Ascending aorta (tissue), 2 donors: ENCODE measurements around the gene ZKSCAN1. TPM values are rescaled to one million over a fixed set of nuclear protein-coding genes. Genes with fewer than 3 reads are reported as not detected.

Experiments used
- DNase-seq, 2 donors: peaks; one replicate each; pipeline ENCODE4 v3.0.0-alpha.2; 2019; ENCODE audit warnings: low spot score in 2 of 2
- H3K27ac ChIP-seq, 2 donors: fragments of 200-600 bp; sonication (generic); one replicate each; pipeline ENCODE4 v1.5.1; 2016 to 2017; ENCODE audit warnings: mild to moderate bottlenecking in 1 of 2
- H3K27me3 ChIP-seq: fragments of 200-600 bp; sonication (generic); one replicate; pipeline ENCODE4 v1.5.1; 2017
- H3K36me3 ChIP-seq, 2 donors: fragments of 200-600 bp; sonication (generic); one replicate each; pipeline ENCODE4 v1.5.1; 2016
- H3K4me1 ChIP-seq, 2 donors: fragments of 200-600 bp; sonication (generic); one replicate each; pipeline ENCODE4 v1.5.1; 2016 to 2017; ENCODE audit warnings: mild to moderate bottlenecking in 1 of 2
- H3K4me3 ChIP-seq, 2 donors: fragments of 200-600 bp; sonication (generic); one replicate each; pipeline ENCODE4 v1.5.1; 2016 to 2017; ENCODE audit warnings: mild to moderate bottlenecking in 1 of 2
- H3K9me3 ChIP-seq, 2 donors: fragments of 200-600 bp; sonication (generic); one replicate each; pipeline ENCODE4 v1.5.1; 2016
- intact Hi-C: fragments of 100-400 bp; cut with DNase I; formaldehyde crosslinking; loops from one replicate; pipeline ENCODE4 v1.15.1; 2023
- total RNA-seq: library from RNA; depleted of rRNA; stranded (reverse); fragments of >200 nt; gene quantifications from one replicate; pipeline ENCODE4 v1.1.0, GENCODE V29; 2016
- TF ChIP-seq, protein P1 (sequence below), 3 experiments: fragments of 200-600 bp in 2 of 3; fragments of 450-650 bp in 1 of 3; sonication (generic) in 2 of 3; IDR thresholded peaks; one replicate each; pipeline ENCODE4 v1.5.1; 2016 to 2019; ENCODE audit warnings: antibody characterized with exemption in 3 of 3, mild to moderate bottlenecking in 1 of 3, moderate library complexity in 1 of 3

The ZKSCAN1 gene
- total RNA-seq, 1 donor from 2014 or later: 19.9 TPM

- Histone ChIP-seq H3K4me3 (no peak overlapping the region), H3K36me3 (peaks cover 45 to 47% of the 10 kb centered on the region in 2 donors), H3K9me3 (no peaks in the 10 kb centered on the region), H3K27me3 (no peaks in the 10 kb centered on the region), H3K27ac (peak overlapping the region in 1 of 2 donors; percentile 13), H3K4me1 (no peaks in the 10 kb centered on the region)
- TF ChIP-seq, protein P1, sequence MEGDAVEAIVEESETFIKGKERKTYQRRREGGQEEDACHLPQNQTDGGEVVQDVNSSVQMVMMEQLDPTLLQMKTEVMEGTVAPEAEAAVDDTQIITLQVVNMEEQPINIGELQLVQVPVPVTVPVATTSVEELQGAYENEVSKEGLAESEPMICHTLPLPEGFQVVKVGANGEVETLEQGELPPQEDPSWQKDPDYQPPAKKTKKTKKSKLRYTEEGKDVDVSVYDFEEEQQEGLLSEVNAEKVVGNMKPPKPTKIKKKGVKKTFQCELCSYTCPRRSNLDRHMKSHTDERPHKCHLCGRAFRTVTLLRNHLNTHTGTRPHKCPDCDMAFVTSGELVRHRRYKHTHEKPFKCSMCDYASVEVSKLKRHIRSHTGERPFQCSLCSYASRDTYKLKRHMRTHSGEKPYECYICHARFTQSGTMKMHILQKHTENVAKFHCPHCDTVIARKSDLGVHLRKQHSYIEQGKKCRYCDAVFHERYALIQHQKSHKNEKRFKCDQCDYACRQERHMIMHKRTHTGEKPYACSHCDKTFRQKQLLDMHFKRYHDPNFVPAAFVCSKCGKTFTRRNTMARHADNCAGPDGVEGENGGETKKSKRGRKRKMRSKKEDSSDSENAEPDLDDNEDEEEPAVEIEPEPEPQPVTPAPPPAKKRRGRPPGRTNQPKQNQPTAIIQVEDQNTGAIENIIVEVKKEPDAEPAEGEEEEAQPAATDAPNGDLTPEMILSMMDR (IDR thresholded peaks at IDR 0.05): no peak
- intact Hi-C loops: no loop called here
- no peak for DNase-seq
These were observed 20.5 kb downstream of the ZKSCAN1 start for GRCh38 chr7:100035876-100036275.

GRCh38 chr7:100038326-100038725 lies 22.9 kb downstream of the ZKSCAN1 start:
- H3K36me3 ChIP-seq: peaks cover 23 to 25% of the 10 kb centered on the region in 2 donors
- H3K4me1 ChIP-seq: no peaks in the 10 kb centered on the region
- no peak for DNase-seq
- no peak overlapping the region for H3K4me3 ChIP-seq
- no peaks in the 10 kb centered on the region for H3K9me3 ChIP-seq
- H3K27ac ChIP-seq: no peak overlapping the region
- no peaks in the 10 kb centered on the region for H3K27me3 ChIP-seq
- TF ChIP-seq, protein P1 (IDR thresholded peaks at IDR 0.05): no peak
- intact Hi-C loops: no loop called here

- no peaks in the 10 kb centered on the region for H3K4me1 ChIP-seq
- H3K4me3 ChIP-seq: no peak overlapping the region
- peaks cover 1 to 7% of the 10 kb centered on the region in 2 donors for H3K36me3 ChIP-seq
- no peaks in the 10 kb centered on the region for H3K27me3 ChIP-seq
- H3K27ac ChIP-seq: no peak overlapping the region
- TF ChIP-seq, protein P1 (IDR thresholded peaks at IDR 0.05): no peak
- DNase-seq: no peak
- intact Hi-C loops: no loop called here
- no peaks in the 10 kb centered on the region for H3K9me3 ChIP-seq
These were observed 25.2 kb downstream of the ZKSCAN1 start for GRCh38 chr7:100040575-100040974.

- Histone ChIP-seq H3K36me3 (no peaks in the 10 kb centered on the region), H3K9me3 (no peaks in the 10 kb centered on the region), H3K27ac (no peak overlapping the region), H3K27me3 (no peaks in the 10 kb centered on the region), H3K4me1 (peaks cover 0 to 3% of the 10 kb centered on the region in 2 donors), H3K4me3 (no peak overlapping the region)
- DNase-seq: no peak
- intact Hi-C loops: no loop called here
- TF ChIP-seq, protein P1 (IDR thresholded peaks at IDR 0.05): no peak
These were observed 29.3 kb downstream of the ZKSCAN1 start for GRCh38 chr7:100044718-100045117.

GRCh38 chr7:100048680-100049079 lies 33.3 kb downstream of the ZKSCAN1 start:
- intact Hi-C loops: loop anchor here (1.0 kb wide), 3 partner anchors 33 to 52 kb away; partner anchors contain the start of genes ZKSCAN1 and ZNF3
- no peaks in the 10 kb centered on the region for H3K9me3 ChIP-seq
- H3K36me3 ChIP-seq: no peaks in the 10 kb centered on the region
- no peaks in the 10 kb centered on the region for H3K27me3 ChIP-seq
- H3K27ac ChIP-seq: no peak overlapping the region
- H3K4me3 ChIP-seq: no peak overlapping the region
- no peak for DNase-seq
- peaks cover 5 to 9% of the 10 kb centered on the region in 2 donors for H3K4me1 ChIP-seq
- TF ChIP-seq, protein P1 (IDR thresholded peaks at IDR 0.05): no peak
